ENCODE results near the gene USP37. TPM values are rescaled to one million over a fixed set of nuclear protein-coding genes. Genes with fewer than 3 reads are reported as not detected.

The USP37 gene
- total and polyA plus RNA-seq, 2 of the 13 experiments (the other 11 are each of a cell fraction or from before 2014, with no cell fraction given): 6.5 to 30.6 TPM

- DNase-seq (ENCODE audit: low spot score): no peak
- Histone ChIP-seq H3K79me2 (ENCODE audit: insufficient read depth, low read length) (peaks cover 25% of the 10 kb centered on the region), H3K4me3 (replicated peaks in 1 of 3; ENCODE audit: insufficient read depth in 1 of 3, low read depth in 2 of 3, low read length in 3 of 3) (peak overlapping the region; percentile 32 to 68 (median 51); a peak in 5 of 6 replicates), H2AFZ (ENCODE audit: low read length) (no peak overlapping the region), H3K27ac (ENCODE audit: extremely low read length, insufficient read depth, low read length) (peak overlapping the region; percentile 79), H3K4me1 (ENCODE audit: insufficient read depth, low read length) (peaks cover 65% of the 10 kb centered on the region), H3K36me3 (replicated peaks in 1 of 2; ENCODE audit: control insufficient read depth in 1 of 2, insufficient read depth in 2 of 2, low read length in 2 of 2) (peaks cover 24 to 38% of the 10 kb centered on the region in 2 experiments; a peak in 4 of 5 replicates), H3K9me3 (ENCODE audit: low read length) (no peaks in the 10 kb centered on the region), H4K20me1 (ENCODE audit: insufficient read depth, low read length) (no peaks in the 10 kb centered on the region; the same call in 1 of the 2 replicates), H3K4me2 (ENCODE audit: low read depth, low read length) (peak overlapping the region; percentile 86), H3K9ac (ENCODE audit: insufficient read depth, low read depth, low read length) (peak overlapping the region; percentile 61), H3K27me3 (ENCODE audit: control insufficient read depth in 1 of 2, insufficient read depth in 2 of 2, low read length in 2 of 2) (no peaks in the 10 kb centered on the region)
- POLR2A ChIA-PET: interaction anchor here (0.6 to 4.2 kb wide), 17 partner anchors 9 to 254 kb away, joined by 3 to 56 read pairs (median 7); partner anchors contain the start of genes AAMP, BCS1L, PNKD and TMBIM1
- in situ Hi-C loops (cut with HindIII; ENCODE audit: extremely low pct_ligation_motif_present, low pct_unique_long_range_greater_than_20kb) (loop anchor here (5.0 kb wide), 1 partner anchor 62 kb away; no protein-coding TSS in a partner anchor), intact Hi-C loops (cut with micrococcal nuclease; ENCODE audit: unreplicated experiment) (loop anchor here (1.0 to 2.0 kb wide), 2 partner anchors 39 to 61 kb away; no protein-coding TSS in a partner anchor)
- peak; percentile 0 for ATAC-seq
- no TSS peak for BruUV-seq (replicated peaks)
- CTCF ChIA-PET (ENCODE audit: low intra/inter-chr PET ratio, low total read pairs): interaction anchor here (1.7 kb wide), 1 partner anchor 60 kb away, joined by 19 read pairs; no protein-coding TSS in a partner anchor
- WGBS (ENCODE audit: low lambda C conversion rate): 7% methylated on average over 13 of the region's 15 CpGs
- no peak for FAIRE-seq
- TF ChIP-seq HNF1A (IDR thresholded peaks at IDR 0.05; ENCODE audit: low read depth) (0 out of 2 replicates have a peak, but pooled peaks have one; percentile 1), HNF1A (CRISPR knock-in tag; IDR thresholded peaks at IDR 0.05; ENCODE audit: borderline replicate concordance) (peak; percentile 16; the same call in 1 of the 2 replicates), ZZZ3 (CRISPR knock-in tag; IDR thresholded peaks at IDR 0.05; ENCODE audit: borderline replicate concordance) (peak; percentile 20; the same call in 1 of the 2 replicates), ZNF788 (CRISPR knock-in tag; IDR thresholded peaks at IDR 0.05; ENCODE audit: borderline replicate concordance) (peak; percentile 63; the same call in 1 of the 2 replicates), IKZF4 (CRISPR knock-in tag; IDR thresholded peaks at IDR 0.05; ENCODE audit: borderline replicate concordance, low read depth, not compliant biosample characterization) (peak; percentile 28), TP53 (CRISPR knock-in tag; conservative IDR thresholded peaks at IDR 0.05) (no peak), ZFP36L1 (CRISPR knock-in tag; IDR thresholded peaks at IDR 0.05) (0 out of 2 replicates have a peak, but pooled peaks have one; percentile 41), ZNF83 (CRISPR knock-in tag; IDR thresholded peaks at IDR 0.05; ENCODE audit: borderline replicate concordance) (no peak), ETV5 (CRISPR knock-in tag; IDR thresholded peaks at IDR 0.05; ENCODE audit: borderline replicate concordance) (no peak), ZNF331 (CRISPR knock-in tag; IDR thresholded peaks at IDR 0.05) (peak; percentile 10; the same call in 1 of the 2 replicates), ZGPAT (CRISPR knock-in tag; IDR thresholded peaks at IDR 0.05) (0 out of 2 replicates have a peak, but pooled peaks have one; percentile 18), SALL1 (CRISPR knock-in tag; IDR thresholded peaks at IDR 0.05) (peak; percentile 71; the same call in 1 of the 2 replicates), ZNF33A (CRISPR knock-in tag; IDR thresholded peaks at IDR 0.05; ENCODE audit: borderline replicate concordance) (no peak), AKAP8 (CRISPR knock-in tag; IDR thresholded peaks at IDR 0.05) (peak; percentile 91; the same call in 1 of the 2 replicates), PATZ1 (CRISPR knock-in tag; IDR thresholded peaks at IDR 0.05) (peak; percentile 68), ZNF792 (CRISPR knock-in tag; IDR thresholded peaks at IDR 0.05) (0 out of 2 replicates have a peak, but pooled peaks have one; percentile 8)
Observed at GRCh38 chr2:218405746-218406208, 162.4 kb downstream of the USP37 start.

Data from HepG2 (cell line).